SU-DHL-6 (cell line): ENCODE measurements around the gene FAM229A.

ENCODE experiments used
- EZH2phosphoT487 ChIP-seq: fragments of 200-600 bp; sonication (generic), shearing (Covaris generic); conservative IDR thresholded peaks from 2 replicates; pipeline ENCODE4 v1.6.1; 2018; ENCODE audit warnings: mild to moderate bottlenecking, antibody characterized with exemption, low read length, moderate library complexity, mixed read lengths
- TF ChIP-seq, protein P1 (sequence below): fragments of 200-600 bp; sonication (generic); IDR thresholded peaks from one replicate; pipeline ENCODE4 v1.5.1; 2017; ENCODE audit warnings: antibody characterized with exemption, mild to moderate bottlenecking, low read length, moderate library complexity; ENCODE audit not compliant: insufficient read depth, poor library complexity, severe bottlenecking

DNA sequence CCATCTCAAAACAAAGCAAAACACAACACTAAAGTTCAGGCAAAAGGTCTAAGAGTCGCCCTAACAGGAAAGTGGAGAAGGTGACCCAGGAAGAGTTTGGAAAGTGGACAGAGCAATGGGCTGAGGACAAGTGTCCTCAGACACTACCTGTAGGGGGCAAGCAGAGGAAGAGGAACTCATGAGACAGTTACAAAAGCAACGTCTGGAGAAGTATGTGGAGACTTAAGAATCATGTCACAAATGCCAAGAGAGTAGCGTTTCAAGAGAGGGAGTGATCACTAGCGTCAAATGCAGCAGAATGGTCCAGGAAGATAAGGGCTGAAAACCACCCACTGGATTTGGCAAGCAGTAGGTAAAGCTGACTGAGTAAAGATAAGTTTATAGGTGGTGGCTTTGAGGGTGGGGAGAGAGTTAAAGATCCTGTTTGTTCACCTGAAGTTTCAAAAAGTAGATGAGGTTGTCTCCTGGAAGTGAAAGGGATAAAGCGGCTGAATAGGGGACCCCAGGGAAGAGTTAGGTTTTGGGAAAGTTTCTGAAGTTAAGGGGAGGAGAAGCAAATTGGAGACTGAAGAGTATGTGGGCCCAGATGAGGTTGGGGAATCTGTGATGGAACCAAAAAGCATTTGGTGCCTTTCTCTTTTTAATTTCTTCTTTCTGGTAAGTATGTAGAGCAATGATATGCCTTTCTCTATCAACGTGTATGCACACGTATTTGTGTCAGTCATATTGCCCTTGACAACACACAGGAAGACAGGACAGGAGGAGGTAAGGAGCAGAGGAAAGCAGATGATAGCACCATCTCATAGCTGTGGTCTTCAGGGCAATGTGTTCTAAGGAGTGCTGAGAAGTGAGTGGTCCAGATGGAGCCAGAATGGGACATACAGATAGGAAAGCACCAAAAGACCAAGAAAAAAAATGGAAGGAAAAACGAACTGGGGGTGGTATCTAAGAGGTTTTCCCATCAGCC is 28.9 kb upstream of the FAM229A start:
- TF ChIP-seq, protein P1, sequence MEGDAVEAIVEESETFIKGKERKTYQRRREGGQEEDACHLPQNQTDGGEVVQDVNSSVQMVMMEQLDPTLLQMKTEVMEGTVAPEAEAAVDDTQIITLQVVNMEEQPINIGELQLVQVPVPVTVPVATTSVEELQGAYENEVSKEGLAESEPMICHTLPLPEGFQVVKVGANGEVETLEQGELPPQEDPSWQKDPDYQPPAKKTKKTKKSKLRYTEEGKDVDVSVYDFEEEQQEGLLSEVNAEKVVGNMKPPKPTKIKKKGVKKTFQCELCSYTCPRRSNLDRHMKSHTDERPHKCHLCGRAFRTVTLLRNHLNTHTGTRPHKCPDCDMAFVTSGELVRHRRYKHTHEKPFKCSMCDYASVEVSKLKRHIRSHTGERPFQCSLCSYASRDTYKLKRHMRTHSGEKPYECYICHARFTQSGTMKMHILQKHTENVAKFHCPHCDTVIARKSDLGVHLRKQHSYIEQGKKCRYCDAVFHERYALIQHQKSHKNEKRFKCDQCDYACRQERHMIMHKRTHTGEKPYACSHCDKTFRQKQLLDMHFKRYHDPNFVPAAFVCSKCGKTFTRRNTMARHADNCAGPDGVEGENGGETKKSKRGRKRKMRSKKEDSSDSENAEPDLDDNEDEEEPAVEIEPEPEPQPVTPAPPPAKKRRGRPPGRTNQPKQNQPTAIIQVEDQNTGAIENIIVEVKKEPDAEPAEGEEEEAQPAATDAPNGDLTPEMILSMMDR: no peak
- TF ChIP-seq EZH2phosphoT487: no peak
